Measurements from ENCODE around the gene FOXP1. TPM values are rescaled to one million over a fixed set of nuclear protein-coding genes. Genes with fewer than 3 reads are reported as not detected.

The FOXP1 gene
- total RNA-seq, 4 donors from 2014 or later = 169 to 300 (median 202) TPM

DNA sequence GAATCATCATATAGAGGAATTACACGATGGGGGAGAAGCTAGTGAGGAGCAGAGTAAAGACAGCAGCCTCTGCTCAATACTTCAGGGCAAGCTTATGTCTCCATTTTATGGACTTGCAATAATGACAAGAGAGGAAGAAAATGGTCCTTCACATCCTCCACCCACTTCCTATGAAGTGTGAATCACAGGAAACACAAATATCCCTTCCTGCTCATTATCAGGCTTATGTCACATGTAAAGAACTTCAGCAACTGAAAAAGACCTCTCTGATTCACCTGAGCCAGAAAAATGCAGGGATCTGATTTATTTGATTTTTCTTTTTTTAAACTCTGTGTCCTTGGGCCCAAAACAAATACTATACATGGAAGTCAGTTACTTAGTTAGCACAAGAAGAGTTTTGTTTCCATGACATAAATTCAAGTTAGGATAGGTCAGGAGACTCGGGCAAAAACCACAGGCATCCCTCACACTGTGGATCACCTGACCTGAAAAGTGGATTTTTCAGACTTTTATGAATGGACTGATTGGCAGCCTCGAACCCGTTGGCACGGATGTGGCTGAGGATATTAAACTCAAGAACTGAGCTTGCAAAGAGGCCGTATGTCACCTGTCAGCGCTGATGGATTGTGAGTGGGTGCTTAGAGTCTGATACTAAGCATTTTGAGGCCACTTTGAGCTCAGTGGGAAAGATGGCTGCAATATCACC, 650.3 kb downstream of the FOXP1 start:
- WGBS, 2 donors (ENCODE audit: low coverage in 1 of 2) = 93 to 98% methylated on average over 7 of the region's 7 CpGs
- no peak for TF ChIP-seq EP300 (IDR thresholded peaks at IDR 0.05)
- no peak for TF ChIP-seq POLR2AphosphoS5 (IDR thresholded peaks at IDR 0.05)
- TF ChIP-seq POLR2A (IDR thresholded peaks at IDR 0.05) = no peak
- no peak for TF ChIP-seq CTCF (IDR thresholded peaks at IDR 0.05)
- H3K4me3 ChIP-seq = no peak overlapping the region
- H3K9me3 ChIP-seq = no peaks in the 10 kb centered on the region
- H3K36me3 ChIP-seq = no peaks in the 10 kb centered on the region
- H3K4me1 ChIP-seq = no peaks in the 10 kb centered on the region
- no peaks in the 10 kb centered on the region for H3K27me3 ChIP-seq
- H3K27ac ChIP-seq = no peak overlapping the region
- ATAC-seq = no peak

GRCh38 chr3:70930066-70930465, 653.5 kb downstream of the FOXP1 start:
- Histone ChIP-seq H3K27ac (no peak overlapping the region), H3K27me3 (no peaks in the 10 kb centered on the region), H3K9me3 (no peaks in the 10 kb centered on the region), H3K4me1 (no peaks in the 10 kb centered on the region), H3K4me3 (no peak overlapping the region), H3K36me3 (no peaks in the 10 kb centered on the region)
- no peak for ATAC-seq
- 91 to 97% methylated on average over 4 of the region's 4 CpGs for WGBS, 2 donors (ENCODE audit: low coverage in 1 of 2)
- no peak for TF ChIP-seq POLR2A (IDR thresholded peaks at IDR 0.05)
- no peak for TF ChIP-seq CTCF (IDR thresholded peaks at IDR 0.05)
- TF ChIP-seq POLR2AphosphoS5 (IDR thresholded peaks at IDR 0.05) = no peak

GRCh38 chr3:70927239-70927638, 656.3 kb downstream of the FOXP1 start:
- H3K4me3 ChIP-seq = no peak overlapping the region
- 100% methylated on average over 1 of the region's 4 CpGs; no CpG with 5 or more reads in 1 of the 2 donors for WGBS, 2 donors (ENCODE audit: low coverage in 1 of 2)
- TF ChIP-seq POLR2A (IDR thresholded peaks at IDR 0.05) = no peak
- no peak for TF ChIP-seq POLR2AphosphoS5 (IDR thresholded peaks at IDR 0.05)
- TF ChIP-seq CTCF (IDR thresholded peaks at IDR 0.05) = no peak
- no peak for TF ChIP-seq EP300 (IDR thresholded peaks at IDR 0.05)

GRCh38 chr3:70926835-70927234, 656.7 kb downstream of the FOXP1 start:
- 75 to 81% methylated on average over 7 of the region's 7 CpGs for WGBS, 2 donors (ENCODE audit: low coverage in 1 of 2)
- TF ChIP-seq EP300 (IDR thresholded peaks at IDR 0.05) (no peak), POLR2AphosphoS5 (IDR thresholded peaks at IDR 0.05) (no peak), CTCF (IDR thresholded peaks at IDR 0.05) (no peak), POLR2A (IDR thresholded peaks at IDR 0.05) (no peak)
- Histone ChIP-seq H3K9me3 (no peaks in the 10 kb centered on the region), H3K4me1 (no peaks in the 10 kb centered on the region), H3K4me3 (no peak overlapping the region), H3K36me3 (no peaks in the 10 kb centered on the region), H3K27me3 (no peaks in the 10 kb centered on the region), H3K27ac (no peak overlapping the region)
- ATAC-seq = no peak

More at GRCh38 chr3:70927239-70927638, 656.3 kb downstream of the FOXP1 start:
- Histone ChIP-seq H3K4me1 (no peaks in the 10 kb centered on the region), H3K27me3 (no peaks in the 10 kb centered on the region), H3K27ac (no peak overlapping the region), H3K36me3 (no peaks in the 10 kb centered on the region), H3K9me3 (no peaks in the 10 kb centered on the region)
- no peak for ATAC-seq

DNA sequence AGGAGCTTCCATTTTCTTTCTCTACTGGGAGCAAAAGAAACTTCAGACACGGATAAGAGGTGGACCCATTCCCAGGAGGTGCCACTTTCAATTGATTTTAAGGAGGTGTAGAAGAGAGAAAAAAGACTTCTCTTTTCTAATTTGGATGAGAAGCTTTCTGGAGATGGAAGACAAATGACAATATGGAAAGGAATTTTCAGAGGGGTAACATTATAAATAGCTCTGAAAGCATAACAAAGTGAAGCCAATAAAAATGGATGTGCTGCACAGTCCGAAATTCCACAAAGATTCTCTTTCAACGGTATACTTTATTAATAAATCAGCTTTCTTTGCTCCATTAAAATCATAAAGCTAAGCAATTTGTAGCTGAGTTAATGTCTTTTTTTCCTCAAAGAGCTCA, 663.9 kb downstream of the FOXP1 start:
- H3K27me3 ChIP-seq = no peaks in the 10 kb centered on the region
- TF ChIP-seq POLR2AphosphoS5 (IDR thresholded peaks at IDR 0.05) (no peak), EP300 (IDR thresholded peaks at IDR 0.05) (no peak), CTCF (IDR thresholded peaks at IDR 0.05) (no peak)
- no peaks in the 10 kb centered on the region for H3K4me1 ChIP-seq
- no peaks in the 10 kb centered on the region for H3K9me3 ChIP-seq
- H3K4me3 ChIP-seq = no peak overlapping the region
- H3K36me3 ChIP-seq = no peaks in the 10 kb centered on the region
- 32 to 53% methylated on average over 3 of the region's 3 CpGs for WGBS, 2 donors (ENCODE audit: low coverage in 1 of 2)
- ATAC-seq = no peak
- no peak overlapping the region for H3K27ac ChIP-seq
